ENCODE data around the gene MYRIP. TPM values are rescaled to one million over a fixed set of nuclear protein-coding genes. Genes with fewer than 3 reads are reported as not detected.

Gene MYRIP
- total RNA-seq, 1 experiment from 2014 or later: 0.59 TPM

DNA sequence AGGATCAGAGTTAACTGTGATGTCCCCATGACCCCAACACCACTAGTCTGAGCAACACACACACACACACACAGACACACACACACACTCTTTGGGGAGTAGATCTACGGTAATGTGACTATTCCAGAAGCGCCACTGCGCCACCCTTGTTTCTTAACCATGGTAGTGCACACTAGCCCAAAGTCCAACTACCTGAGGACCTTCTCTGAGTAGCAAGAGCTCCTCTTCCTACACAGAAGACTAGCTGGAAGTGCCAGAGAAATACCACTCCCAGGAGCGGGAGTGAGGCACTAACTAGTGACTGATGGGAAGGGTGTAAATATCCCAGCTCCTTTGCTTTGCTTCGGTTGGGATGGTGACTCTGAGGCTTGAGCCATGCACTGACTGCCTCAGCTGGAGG is 404.1 kb downstream of the MYRIP start:
- no peak overlapping the region for H3K4me3 ChIP-seq (ENCODE audit: low read depth, low read length)
- intact Hi-C loops (cut with micrococcal nuclease; ENCODE audit: unreplicated experiment): no loop called here
- no peaks in the 10 kb centered on the region for H3K36me3 Mint-ChIP-seq (ENCODE audit: insufficient read depth, unreplicated experiment)
- H3K27me3 Mint-ChIP-seq (ENCODE audit: insufficient read depth, unreplicated experiment): peaks cover 12% of the 10 kb centered on the region
- H3K9me3 ChIP-seq: no peaks in the 10 kb centered on the region
- ChIA-PET CTCF (no interaction called here), POLR2A (no interaction called here)
- H3K4me3 Mint-ChIP-seq (ENCODE audit: unreplicated experiment): no peak overlapping the region
- H3K4me1 Mint-ChIP-seq (ENCODE audit: low read depth, unreplicated experiment): no peaks in the 10 kb centered on the region
- DNase-seq: no peak
- H3K27ac Mint-ChIP-seq (ENCODE audit: unreplicated experiment): no peak overlapping the region
- TF ChIP-seq, protein P1, sequence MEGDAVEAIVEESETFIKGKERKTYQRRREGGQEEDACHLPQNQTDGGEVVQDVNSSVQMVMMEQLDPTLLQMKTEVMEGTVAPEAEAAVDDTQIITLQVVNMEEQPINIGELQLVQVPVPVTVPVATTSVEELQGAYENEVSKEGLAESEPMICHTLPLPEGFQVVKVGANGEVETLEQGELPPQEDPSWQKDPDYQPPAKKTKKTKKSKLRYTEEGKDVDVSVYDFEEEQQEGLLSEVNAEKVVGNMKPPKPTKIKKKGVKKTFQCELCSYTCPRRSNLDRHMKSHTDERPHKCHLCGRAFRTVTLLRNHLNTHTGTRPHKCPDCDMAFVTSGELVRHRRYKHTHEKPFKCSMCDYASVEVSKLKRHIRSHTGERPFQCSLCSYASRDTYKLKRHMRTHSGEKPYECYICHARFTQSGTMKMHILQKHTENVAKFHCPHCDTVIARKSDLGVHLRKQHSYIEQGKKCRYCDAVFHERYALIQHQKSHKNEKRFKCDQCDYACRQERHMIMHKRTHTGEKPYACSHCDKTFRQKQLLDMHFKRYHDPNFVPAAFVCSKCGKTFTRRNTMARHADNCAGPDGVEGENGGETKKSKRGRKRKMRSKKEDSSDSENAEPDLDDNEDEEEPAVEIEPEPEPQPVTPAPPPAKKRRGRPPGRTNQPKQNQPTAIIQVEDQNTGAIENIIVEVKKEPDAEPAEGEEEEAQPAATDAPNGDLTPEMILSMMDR (IDR thresholded peaks at IDR 0.05; ENCODE audit: insufficient read depth in 1 of 2, low read depth in 1 of 2, low read length in 1 of 2, severe bottlenecking in 1 of 2, unreplicated experiment in 1 of 2): no peak
- BruUV-seq (replicated peaks): no TSS peak
- no peaks in the 10 kb centered on the region for H3K27me3 ChIP-seq (replicated peaks; ENCODE audit: control insufficient read depth, insufficient read depth, low read length)
- H3K36me3 ChIP-seq (ENCODE audit: control insufficient read depth, insufficient read depth, low read length): no peaks in the 10 kb centered on the region
- H3K4me1 ChIP-seq: no peaks in the 10 kb centered on the region
- H3K9me3 Mint-ChIP-seq (ENCODE audit: unreplicated experiment): no peaks in the 10 kb centered on the region

DNA sequence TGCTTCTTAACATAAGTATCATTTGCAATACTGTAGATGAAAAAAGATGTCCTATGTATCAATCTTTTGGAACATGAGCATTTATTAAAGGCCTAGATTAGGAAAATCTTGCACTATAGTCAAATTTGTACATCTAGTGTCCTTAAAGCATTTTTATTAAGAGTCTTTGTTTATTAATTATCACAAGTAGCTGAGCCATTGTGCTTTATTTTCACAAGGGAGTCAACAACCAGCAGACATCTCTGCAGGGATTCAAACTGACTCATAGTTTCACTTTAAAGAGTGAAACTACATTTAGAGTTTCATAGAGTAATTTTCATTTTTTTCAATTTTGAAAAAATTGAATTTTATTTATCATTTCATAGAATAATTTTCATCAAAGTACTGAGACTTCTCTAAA is 405.6 kb downstream of the MYRIP start:
- Mint-ChIP-seq H3K27me3 (ENCODE audit: insufficient read depth, unreplicated experiment) (peaks cover 12% of the 10 kb centered on the region), H3K9me3 (ENCODE audit: unreplicated experiment) (no peaks in the 10 kb centered on the region), H3K4me3 (ENCODE audit: unreplicated experiment) (no peak overlapping the region), H3K4me1 (ENCODE audit: low read depth, unreplicated experiment) (no peaks in the 10 kb centered on the region), H3K36me3 (ENCODE audit: insufficient read depth, unreplicated experiment) (no peaks in the 10 kb centered on the region), H3K27ac (ENCODE audit: unreplicated experiment) (no peak overlapping the region)
- Histone ChIP-seq H3K27me3 (replicated peaks; ENCODE audit: control insufficient read depth, insufficient read depth, low read length) (no peaks in the 10 kb centered on the region), H3K4me3 (ENCODE audit: low read depth, low read length) (no peak overlapping the region), H3K4me1 (no peaks in the 10 kb centered on the region), H3K36me3 (ENCODE audit: control insufficient read depth, insufficient read depth, low read length) (no peaks in the 10 kb centered on the region), H3K9me3 (no peaks in the 10 kb centered on the region)
- BruUV-seq (replicated peaks): no TSS peak
- POLR2A ChIA-PET: no interaction called here
- CTCF ChIA-PET: no interaction called here
- TF ChIP-seq, protein P1 (IDR thresholded peaks at IDR 0.05; ENCODE audit: insufficient read depth in 1 of 2, low read depth in 1 of 2, low read length in 1 of 2, severe bottlenecking in 1 of 2, unreplicated experiment in 1 of 2): no peak
- no peak for DNase-seq
- intact Hi-C loops (cut with micrococcal nuclease; ENCODE audit: unreplicated experiment): no loop called here

DNA sequence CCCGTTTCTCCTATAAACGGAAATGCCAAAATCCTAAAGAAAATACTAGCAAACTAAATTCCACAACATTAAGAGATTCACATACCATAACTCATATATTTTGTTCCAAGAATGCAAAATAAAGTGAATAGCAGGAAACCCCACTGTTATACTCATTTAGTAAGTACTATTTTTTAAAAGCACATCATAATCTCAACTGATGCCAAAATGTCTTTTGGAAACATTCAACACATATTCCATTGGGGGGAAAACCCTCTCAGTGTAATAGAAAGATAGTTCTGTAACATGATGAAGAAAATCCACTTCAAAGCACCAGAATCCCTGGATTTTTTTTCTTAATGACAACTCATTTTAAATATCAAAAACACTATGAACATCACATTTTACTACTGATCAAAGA is 407.1 kb downstream of the MYRIP start:
- Mint-ChIP-seq H3K27me3 (ENCODE audit: insufficient read depth, unreplicated experiment) (peaks cover 6% of the 10 kb centered on the region), H3K36me3 (ENCODE audit: insufficient read depth, unreplicated experiment) (no peaks in the 10 kb centered on the region), H3K4me1 (ENCODE audit: low read depth, unreplicated experiment) (no peaks in the 10 kb centered on the region), H3K9me3 (ENCODE audit: unreplicated experiment) (no peaks in the 10 kb centered on the region), H3K27ac (ENCODE audit: unreplicated experiment) (no peak overlapping the region), H3K4me3 (ENCODE audit: unreplicated experiment) (no peak overlapping the region)
- intact Hi-C loops (cut with micrococcal nuclease; ENCODE audit: unreplicated experiment): no loop called here
- no peak for DNase-seq
- ChIA-PET POLR2A (no interaction called here), CTCF (no interaction called here)
- TF ChIP-seq, protein P1 (IDR thresholded peaks at IDR 0.05; ENCODE audit: insufficient read depth in 1 of 2, low read depth in 1 of 2, low read length in 1 of 2, severe bottlenecking in 1 of 2, unreplicated experiment in 1 of 2): no peak
- Histone ChIP-seq H3K4me3 (ENCODE audit: low read depth, low read length) (no peak overlapping the region), H3K36me3 (ENCODE audit: control insufficient read depth, insufficient read depth, low read length) (no peaks in the 10 kb centered on the region), H3K9me3 (no peaks in the 10 kb centered on the region), H3K27me3 (replicated peaks; ENCODE audit: control insufficient read depth, insufficient read depth, low read length) (no peaks in the 10 kb centered on the region; the same call in 1 of the 2 replicates), H3K4me1 (no peaks in the 10 kb centered on the region)
- no TSS peak for BruUV-seq (replicated peaks)
